Small intestine (tissue), 7 donors: ENCODE results near the gene TREH. TPM values are rescaled to one million over a fixed set of nuclear protein-coding genes. Genes with fewer than 3 reads are reported as not detected.
"Not testable (repeated sequence)": the region's sequence is repeated elsewhere in the genome, so short reads cannot be mapped to it uniquely, and the experiment has no call there.

ENCODE experiments used
- DNase-seq, 2 donors: peaks; one replicate each; pipeline versions ENCODE4 v3.0.0 to v3.0.0-alpha.2; 2013
- FAIRE-seq: peaks from 2 replicates; lab custom pipeline; 2012; peaks lifted over from hg19 to GRCh38; lab: Jason Lieb, UNC
- H3K27ac ChIP-seq, 3 donors: one replicate each; pipeline ENCODE4 v1.5.1; 2013; ENCODE audit warnings: low read length in 2 of 3, mild to moderate bottlenecking in 2 of 3, control low read depth in 1 of 3, inconsistent platforms in 1 of 3, low read depth in 1 of 3, moderate library complexity in 1 of 3
- H3K27me3 ChIP-seq, 3 donors: one replicate each; pipeline ENCODE4 v1.6.1; 2013; ENCODE audit warnings: low read length in 3 of 3, inconsistent platforms in 1 of 3; ENCODE audit not compliant: control insufficient read depth in 3 of 3, insufficient read depth in 3 of 3
- H3K36me3 ChIP-seq, 3 donors: one replicate each; pipeline ENCODE4 v1.6.1; 2013; ENCODE audit warnings: low read length in 3 of 3, inconsistent platforms in 1 of 3, low read depth in 1 of 3, mild to moderate bottlenecking in 1 of 3, moderate library complexity in 1 of 3; ENCODE audit not compliant: control insufficient read depth in 3 of 3, insufficient read depth in 2 of 3
- H3K4me1 ChIP-seq, 3 donors: one replicate each; pipeline ENCODE4 v1.6.1; 2013; ENCODE audit warnings: low read length in 2 of 3, inconsistent platforms in 1 of 3, low read depth in 1 of 3, mild to moderate bottlenecking in 1 of 3, moderate library complexity in 1 of 3; ENCODE audit not compliant: control insufficient read depth in 3 of 3, insufficient read depth in 2 of 3
- H3K4me3 ChIP-seq, 3 donors: one replicate each; pipeline ENCODE4 v1.5.1; 2013; ENCODE audit warnings: low read length in 3 of 3, control low read depth in 1 of 3, inconsistent platforms in 1 of 3, low read depth in 1 of 3, mild to moderate bottlenecking in 1 of 3, moderate library complexity in 1 of 3
- H3K9me3 ChIP-seq, 2 donors: one replicate each; pipeline ENCODE4 v1.6.1; 2013; ENCODE audit warnings: low read depth in 1 of 2, low read length in 1 of 2; ENCODE audit not compliant: control insufficient read depth in 2 of 2, insufficient read depth in 1 of 2
- WGBS, 3 donors: extraction: QIAGEN DNeasy Blood & Tissue Kit; methylation state at CpG; one replicate each; pipeline ENCODE4 v1.1.7; 2013; 5-methylcytosine and 5-hydroxymethylcytosine counted together
- polyA plus RNA-seq, 4 donors: library from polyadenylated mRNA; stranded (reverse) in 3 of 4; unstranded in 1 of 4; fragments of 200-250 nt in 3 of 4; fragments of 120-200 nt in 1 of 4; gene quantifications; one replicate each; pipeline versions ENCODE4 v1.2.1 to v1.2.3, GENCODE V29; 2013
- donor health status: healthy with polysubstance abuse.
- donor health status: control.
- donor health status: control.
- donor health status: Bipolar disorder and iron deficiency.
- donor health status: healthy.

TREH gene
- polyA plus RNA-seq, 4 donors = 14.6 to 102 (median 76.3) TPM

GRCh38 chr11:118691926-118692830 lies 12.7 kb upstream of the TREH start:
- no peak for FAIRE-seq
- peaks cover 0 to 8% of the 10 kb centered on the region in 2 donors for H3K9me3 ChIP-seq

DNA sequence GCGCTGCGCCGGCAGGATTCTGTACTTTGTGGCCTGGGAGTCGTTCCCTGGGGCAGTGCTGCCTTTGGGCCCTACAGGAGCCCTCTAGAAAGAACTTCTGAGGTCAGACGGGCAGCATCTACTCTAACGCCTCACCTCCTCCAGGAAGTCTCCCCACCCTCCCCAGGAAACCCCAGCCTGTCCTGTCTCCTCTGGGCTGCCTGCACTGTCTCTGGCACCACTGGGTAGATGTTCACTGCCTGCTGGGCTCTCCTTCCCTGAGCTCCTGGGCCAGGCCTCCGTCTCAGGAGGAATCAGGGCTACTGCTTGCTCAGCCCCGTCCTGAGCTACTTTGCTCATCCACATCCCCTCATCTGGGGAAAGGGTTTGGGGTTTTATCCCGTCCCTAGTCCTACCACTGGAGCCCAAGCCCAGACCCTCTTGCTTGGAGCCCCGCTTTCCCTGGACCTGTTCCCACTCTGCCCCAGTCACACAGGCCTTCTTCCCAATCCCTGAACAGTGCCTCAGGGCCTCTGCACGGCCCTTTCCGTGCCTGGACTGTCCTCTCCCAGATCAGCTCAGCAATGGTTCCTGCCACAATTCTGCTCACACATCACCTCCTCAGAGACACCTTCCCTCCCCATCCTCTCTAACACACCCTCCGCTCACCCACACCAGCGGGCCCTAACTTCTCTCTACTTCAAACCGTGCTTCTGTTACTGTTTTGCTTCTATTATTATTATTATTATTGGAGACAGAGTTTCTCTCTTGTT lies 11.3 kb upstream of the TREH start:
- no peak for FAIRE-seq
- H3K4me1 ChIP-seq = peaks cover 0 to 14% (median 0%) of the 10 kb centered on the region in 3 donors
- no peaks in the 10 kb centered on the region for H3K27me3 ChIP-seq
- WGBS, 3 donors = 78 to 83% (median 79%) methylated on average over 15 of the region's 15 CpGs
- H3K27ac ChIP-seq = no peak overlapping the region
- H3K36me3 ChIP-seq = no peaks in the 10 kb centered on the region
- H3K4me3 ChIP-seq = no peak overlapping the region
- H3K9me3 ChIP-seq = peaks cover 0 to 8% of the 10 kb centered on the region in 2 donors
- no peak for DNase-seq

More at GRCh38 chr11:118691926-118692830, 12.7 kb upstream of the TREH start:
- Histone ChIP-seq H3K36me3 (no peaks in the 10 kb centered on the region), H3K27me3 (no peaks in the 10 kb centered on the region), H3K4me3 (no peak overlapping the region), H3K27ac (no peak overlapping the region), H3K4me1 (peaks cover 0 to 14% (median 0%) of the 10 kb centered on the region in 3 donors)
- DNase-seq = no peak
- 66 to 80% (median 71%) methylated on average over 14 to 15 of the region's 15 CpGs for WGBS, 3 donors

- Histone ChIP-seq H3K4me1 (peaks cover 0 to 14% (median 0%) of the 10 kb centered on the region in 3 donors), H3K36me3 (no peaks in the 10 kb centered on the region), H3K27me3 (no peaks in the 10 kb centered on the region), H3K27ac (peak overlapping the region in 2 of 3 donors; percentile 66 to 79), H3K9me3 (peaks cover 0 to 8% of the 10 kb centered on the region in 2 donors), H3K4me3 (peak overlapping the region in 2 of 3 donors; percentile 2 to 22)
- WGBS, 3 donors = 5% methylated on average over 30 of the region's 30 CpGs
- FAIRE-seq (no peak), DNase-seq (peak; percentile 97 to 98)
These were observed 10.6 kb upstream of the TREH start for GRCh38 chr11:118689852-118690552.

DNA sequence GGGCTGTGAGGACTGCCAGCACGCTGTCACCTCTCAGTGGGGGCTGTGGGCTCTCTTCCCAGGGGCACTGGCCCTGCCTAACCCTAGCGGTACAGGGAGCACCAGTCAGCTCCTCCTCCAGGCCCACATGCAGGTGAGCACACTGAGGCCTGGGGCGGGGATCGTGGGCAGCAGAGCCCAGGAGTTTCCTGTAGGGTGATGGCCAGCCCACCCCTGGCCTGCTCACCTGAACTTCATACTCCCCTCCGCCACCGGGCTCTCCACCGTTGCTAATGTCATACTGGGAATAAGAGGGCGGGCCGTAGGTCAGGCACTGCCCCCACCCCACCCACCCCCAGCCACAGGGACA lies 10.0 kb upstream of the TREH start:
- peak overlapping the region in 1 of 3 donors; percentile 8 for H3K27ac ChIP-seq
- peak overlapping the region in 1 of 3 donors; percentile 22 for H3K4me3 ChIP-seq
- H3K9me3 ChIP-seq = peaks cover 0 to 7% of the 10 kb centered on the region in 2 donors
- no peaks in the 10 kb centered on the region for H3K27me3 ChIP-seq
- peaks cover 0 to 14% (median 0%) of the 10 kb centered on the region in 3 donors for H3K4me1 ChIP-seq
- WGBS, 3 donors = 14 to 17% (median 16%) methylated on average over 8 to 9 of the region's 9 CpGs
- DNase-seq (no peak), FAIRE-seq (no peak)
- no peaks in the 10 kb centered on the region for H3K36me3 ChIP-seq

DNA sequence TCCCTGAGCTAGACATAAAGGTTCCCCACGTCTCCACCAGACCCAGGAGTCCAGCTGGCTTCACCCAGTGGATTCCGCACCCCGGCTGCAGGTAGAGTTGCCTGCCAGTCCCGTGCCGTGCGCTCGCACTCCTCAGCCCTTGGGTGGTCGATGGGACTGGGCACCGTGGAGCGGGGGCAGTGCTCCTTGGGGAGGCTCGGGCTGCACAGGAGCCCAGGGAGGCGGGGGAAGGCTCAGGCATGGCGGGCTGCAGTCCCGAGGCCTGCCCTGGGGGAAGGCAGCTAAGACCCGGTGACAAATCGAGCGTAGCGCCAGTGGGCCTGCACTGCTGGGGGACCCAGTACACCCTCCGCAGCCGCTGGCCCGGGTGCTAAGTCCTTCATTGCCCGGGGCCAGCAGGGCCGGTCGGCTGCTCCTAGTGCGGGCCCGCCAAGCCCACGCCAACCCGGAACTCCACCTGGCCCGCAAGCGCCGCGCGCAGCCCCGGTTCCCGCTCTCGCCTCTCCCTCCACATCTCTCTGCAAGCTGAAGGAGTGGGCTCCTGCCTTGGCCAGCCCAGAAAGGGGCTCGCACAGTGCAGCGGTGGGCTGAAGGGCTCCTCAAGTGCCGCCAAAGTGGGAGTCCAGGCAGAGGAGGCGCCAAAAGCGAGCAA lies 9.5 kb upstream of the TREH start:
- H3K36me3 ChIP-seq = no peaks in the 10 kb centered on the region
- peaks cover 0 to 3% of the 10 kb centered on the region in 2 donors for H3K9me3 ChIP-seq
- peaks cover 0 to 14% (median 0%) of the 10 kb centered on the region in 3 donors for H3K4me1 ChIP-seq
- DNase-seq (no peak), FAIRE-seq (no peak)
- 91 to 96% (median 91%) methylated on average over 28 to 41 of the region's 41 CpGs for WGBS, 3 donors
- H3K27me3 ChIP-seq = no peaks in the 10 kb centered on the region
- peak overlapping the region in 1 of 3 donors; percentile 22 for H3K4me3 ChIP-seq
- peak overlapping the region in 1 of 3 donors; percentile 8 for H3K27ac ChIP-seq

DNA sequence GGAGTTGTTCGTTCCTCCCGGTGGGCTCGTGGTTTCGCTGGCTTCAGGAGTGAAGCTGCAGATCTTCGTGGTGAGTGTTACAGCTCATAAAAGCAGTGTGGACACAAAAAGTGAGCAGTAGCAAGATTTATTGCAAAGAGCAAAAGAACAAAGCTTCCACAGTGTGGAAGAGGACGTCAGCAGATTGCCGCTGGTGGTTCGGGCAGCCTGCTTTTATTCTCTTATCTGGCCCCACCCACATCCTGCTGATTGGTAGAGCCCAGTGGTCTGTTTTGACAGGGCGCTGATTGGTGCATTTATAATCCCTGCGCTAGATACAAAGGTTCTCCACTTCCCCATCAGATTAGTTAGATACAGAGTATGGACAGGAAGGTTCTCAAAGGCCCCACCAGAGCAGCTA lies 8.9 kb upstream of the TREH start:
- FAIRE-seq, H3K27ac ChIP-seq, H3K4me3 ChIP-seq, H3K27me3 ChIP-seq, H3K36me3 ChIP-seq, H3K9me3 ChIP-seq, DNase-seq: not testable (repeated sequence)
- peaks cover 0 to 10% (median 0%) of the 10 kb centered on the region in 3 donors for H3K4me1 ChIP-seq
- WGBS, 3 donors = 59 to 69% (median 64%) methylated on average over 10 of the region's 10 CpGs

DNA sequence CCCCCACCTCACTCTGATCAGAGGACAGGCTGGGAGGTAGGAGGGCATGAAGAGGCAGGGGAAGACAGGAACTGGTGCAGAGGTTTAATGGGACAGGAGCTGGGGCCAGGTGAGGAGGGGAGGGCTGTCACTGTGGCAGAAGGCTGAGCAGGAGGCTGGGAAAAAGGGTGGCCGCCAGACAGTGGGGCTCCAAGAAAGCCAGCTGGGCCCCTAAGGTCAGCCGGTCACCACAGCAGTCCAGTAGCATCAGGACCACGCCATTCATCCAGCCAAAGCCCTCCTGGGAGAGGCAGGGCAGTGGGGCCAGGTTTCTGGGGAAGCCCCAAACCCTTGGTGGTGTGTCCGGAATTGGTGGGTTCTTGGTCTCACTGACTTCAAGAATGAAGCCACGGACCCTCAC lies 8.5 kb upstream of the TREH start:
- Histone ChIP-seq H3K9me3 (peaks cover 0 to 3% of the 10 kb centered on the region in 2 donors), H3K4me3 (no peak overlapping the region), H3K27ac (no peak overlapping the region), H3K27me3 (no peaks in the 10 kb centered on the region), H3K4me1 (peaks cover 0 to 10% (median 0%) of the 10 kb centered on the region in 3 donors), H3K36me3 (no peaks in the 10 kb centered on the region)
- no peak for DNase-seq
- WGBS, 3 donors = 87 to 89% (median 89%) methylated on average over 5 of the region's 5 CpGs
- FAIRE-seq = no peak
